ENCODE data around the gene PLCB2. TPM values are rescaled to one million over a fixed set of nuclear protein-coding genes. Genes with fewer than 3 reads are reported as not detected.

Gene PLCB2
- total and polyA plus RNA-seq, 2 experiments from 2014 or later = 9.5 to 13.8 TPM

DNA sequence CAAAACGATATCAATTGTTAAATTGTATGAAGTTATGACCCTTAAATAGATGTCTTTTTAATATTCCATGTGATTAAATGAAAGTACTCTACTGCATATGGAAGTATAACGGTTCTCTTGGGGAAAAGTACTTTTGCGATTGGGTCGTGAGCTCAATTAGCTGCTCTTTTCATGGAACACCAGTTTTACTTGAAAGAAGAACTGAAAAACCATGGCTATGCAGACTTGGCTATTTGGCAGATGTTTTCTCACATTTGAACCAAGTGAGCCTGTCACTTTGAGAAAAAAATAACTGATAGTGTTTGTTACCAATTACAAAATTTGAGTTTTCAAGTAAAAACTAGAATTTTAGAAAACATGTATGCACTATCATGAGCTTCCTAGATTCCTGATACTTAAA lies 9.8 kb upstream of the PLCB2 start:
- Histone ChIP-seq H3K36me3 (ENCODE audit: insufficient read depth) (no peaks in the 10 kb centered on the region), H2AFZ (no peak overlapping the region), H3K9me2 (ENCODE audit: insufficient read depth) (0 out of 2 replicates have a peak, but pooled peaks cover 8% of the 10 kb centered on the region), H3K79me2 (replicated peaks; ENCODE audit: insufficient read depth) (no peaks in the 10 kb centered on the region), H3F3A (replicated peaks; ENCODE audit: low read depth) (0 out of 2 replicates have a peak, but pooled peaks cover 3% of the 10 kb centered on the region), H3K27ac (ENCODE audit: low read depth) (no peak overlapping the region), H3K27me3 (ENCODE audit: insufficient read depth) (peaks cover 15% of the 10 kb centered on the region), H3K4me2 (no peak overlapping the region), H3K4me1 (ENCODE audit: insufficient read depth) (peaks cover 13% of the 10 kb centered on the region), H3K4me3 (no peak overlapping the region), H4K20me1 (replicated peaks; ENCODE audit: insufficient read depth) (no peaks in the 10 kb centered on the region)
- H3K27me3 Mint-ChIP-seq (ENCODE audit: insufficient read depth, low read depth, poor library complexity) = peaks cover 19% of the 10 kb centered on the region
- no peak for TF ChIP-seq EZH2phosphoT487 (IDR thresholded peaks at IDR 0.05; ENCODE audit: unreplicated experiment)
- H3K36me3 Mint-ChIP-seq (ENCODE audit: low read depth) = no peaks in the 10 kb centered on the region
- no peak overlapping the region for H3K4me3 Mint-ChIP-seq
- H3K4me1 Mint-ChIP-seq = peaks cover 19% of the 10 kb centered on the region
- ATAC-seq = no peak
- no peak overlapping the region for H3K27ac Mint-ChIP-seq
- no peak for DNase-seq (ENCODE audit: low spot score)
- H3K9me3 Mint-ChIP-seq = no peaks in the 10 kb centered on the region; the same call in 2 of the 3 replicates

DNA sequence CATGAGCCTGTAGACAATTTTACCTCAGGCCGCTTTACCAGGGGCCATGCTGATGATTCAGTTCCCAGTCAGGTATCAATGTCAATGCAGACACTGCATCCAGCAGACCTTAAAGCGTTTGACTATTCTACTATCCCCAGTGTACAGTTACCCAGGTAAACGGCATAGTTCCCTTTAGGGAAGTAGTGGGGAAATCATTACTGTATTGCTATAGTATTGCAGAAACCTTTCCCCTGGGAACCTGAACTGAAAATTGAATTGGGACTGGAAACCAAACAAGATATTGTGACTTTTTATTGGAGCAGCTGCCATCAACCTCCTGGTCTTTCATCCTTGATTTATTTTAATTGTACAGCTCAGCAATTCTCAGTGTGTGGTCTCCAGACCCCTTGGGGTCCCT lies 9.2 kb upstream of the PLCB2 start:
- no peak for TF ChIP-seq EZH2phosphoT487 (IDR thresholded peaks at IDR 0.05; ENCODE audit: unreplicated experiment)
- TF ChIP-seq, protein P1, sequence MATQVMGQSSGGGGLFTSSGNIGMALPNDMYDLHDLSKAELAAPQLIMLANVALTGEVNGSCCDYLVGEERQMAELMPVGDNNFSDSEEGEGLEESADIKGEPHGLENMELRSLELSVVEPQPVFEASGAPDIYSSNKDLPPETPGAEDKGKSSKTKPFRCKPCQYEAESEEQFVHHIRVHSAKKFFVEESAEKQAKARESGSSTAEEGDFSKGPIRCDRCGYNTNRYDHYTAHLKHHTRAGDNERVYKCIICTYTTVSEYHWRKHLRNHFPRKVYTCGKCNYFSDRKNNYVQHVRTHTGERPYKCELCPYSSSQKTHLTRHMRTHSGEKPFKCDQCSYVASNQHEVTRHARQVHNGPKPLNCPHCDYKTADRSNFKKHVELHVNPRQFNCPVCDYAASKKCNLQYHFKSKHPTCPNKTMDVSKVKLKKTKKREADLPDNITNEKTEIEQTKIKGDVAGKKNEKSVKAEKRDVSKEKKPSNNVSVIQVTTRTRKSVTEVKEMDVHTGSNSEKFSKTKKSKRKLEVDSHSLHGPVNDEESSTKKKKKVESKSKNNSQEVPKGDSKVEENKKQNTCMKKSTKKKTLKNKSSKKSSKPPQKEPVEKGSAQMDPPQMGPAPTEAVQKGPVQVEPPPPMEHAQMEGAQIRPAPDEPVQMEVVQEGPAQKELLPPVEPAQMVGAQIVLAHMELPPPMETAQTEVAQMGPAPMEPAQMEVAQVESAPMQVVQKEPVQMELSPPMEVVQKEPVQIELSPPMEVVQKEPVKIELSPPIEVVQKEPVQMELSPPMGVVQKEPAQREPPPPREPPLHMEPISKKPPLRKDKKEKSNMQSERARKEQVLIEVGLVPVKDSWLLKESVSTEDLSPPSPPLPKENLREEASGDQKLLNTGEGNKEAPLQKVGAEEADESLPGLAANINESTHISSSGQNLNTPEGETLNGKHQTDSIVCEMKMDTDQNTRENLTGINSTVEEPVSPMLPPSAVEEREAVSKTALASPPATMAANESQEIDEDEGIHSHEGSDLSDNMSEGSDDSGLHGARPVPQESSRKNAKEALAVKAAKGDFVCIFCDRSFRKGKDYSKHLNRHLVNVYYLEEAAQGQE (IDR thresholded peaks at IDR 0.05; ENCODE audit: unreplicated experiment) = no peak
- TF ChIP-seq JUNB (IDR thresholded peaks at IDR 0.05; ENCODE audit: unreplicated experiment) = no peak
- TF ChIP-seq CREB1 (CRISPR knock-in tag; IDR thresholded peaks at IDR 0.05; ENCODE audit: low read depth) = no peak
- DNase-seq (ENCODE audit: low spot score) = no peak
- no peak overlapping the region for H3K27ac Mint-ChIP-seq
- no peak overlapping the region for H3K4me3 ChIP-seq
- peaks cover 12% of the 10 kb centered on the region for H3K4me1 Mint-ChIP-seq
- H3K9me2 ChIP-seq (ENCODE audit: insufficient read depth) = 0 out of 2 replicates have a peak, but pooled peaks cover 8% of the 10 kb centered on the region
- H3K4me1 ChIP-seq (ENCODE audit: insufficient read depth) = peaks cover 6% of the 10 kb centered on the region
- peaks cover 8% of the 10 kb centered on the region for H3K27me3 ChIP-seq (ENCODE audit: insufficient read depth)
- no peaks in the 10 kb centered on the region for H4K20me1 ChIP-seq (replicated peaks; ENCODE audit: insufficient read depth)
- no peak for ATAC-seq
- no peak overlapping the region for H2AFZ ChIP-seq
- H3K27me3 Mint-ChIP-seq (ENCODE audit: insufficient read depth, low read depth, poor library complexity) = peaks cover 12% of the 10 kb centered on the region
- H3K27ac ChIP-seq (ENCODE audit: low read depth) = no peak overlapping the region
- no peaks in the 10 kb centered on the region for H3K36me3 Mint-ChIP-seq (ENCODE audit: low read depth)
- no peaks in the 10 kb centered on the region for H3K79me2 ChIP-seq (replicated peaks; ENCODE audit: insufficient read depth)
- no peak overlapping the region for H3K4me3 Mint-ChIP-seq
- H3K4me2 ChIP-seq = no peak overlapping the region
- no peaks in the 10 kb centered on the region for H3F3A ChIP-seq (replicated peaks; ENCODE audit: low read depth)
- no peaks in the 10 kb centered on the region; the same call in 2 of the 3 replicates for H3K9me3 Mint-ChIP-seq
- H3K36me3 ChIP-seq (ENCODE audit: insufficient read depth) = no peaks in the 10 kb centered on the region

DNA sequence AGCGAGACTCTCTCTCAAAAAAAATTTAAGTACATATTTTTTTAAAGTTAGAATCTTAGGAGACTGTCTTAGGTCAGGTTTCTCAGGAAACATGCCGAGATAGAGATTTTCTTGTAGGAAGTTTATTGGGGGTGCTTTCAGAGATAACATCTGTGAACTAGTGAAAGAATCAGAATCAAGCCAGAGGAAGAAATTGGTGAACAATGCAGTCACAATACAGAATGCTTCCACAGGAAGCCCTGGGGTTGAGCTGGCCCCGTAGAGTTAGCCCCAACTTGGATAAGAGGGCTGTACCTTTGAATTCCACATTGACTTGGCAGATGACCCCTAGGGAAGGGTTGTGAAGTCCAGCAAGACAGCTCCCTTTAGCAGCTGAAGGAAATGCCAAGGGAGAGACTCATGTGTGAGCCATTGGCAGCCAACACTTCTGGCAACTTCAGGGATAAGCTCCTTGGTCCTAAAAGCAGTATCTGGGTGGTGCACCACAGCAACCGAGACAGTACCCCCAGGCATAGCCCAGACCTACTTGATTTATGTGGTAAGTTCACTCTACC lies 7.1 kb upstream of the PLCB2 start:
- no peak overlapping the region for H3K27ac ChIP-seq (ENCODE audit: low read depth)
- no peak overlapping the region for H2AFZ ChIP-seq
- no peaks in the 10 kb centered on the region for H3K9me3 Mint-ChIP-seq
- peaks cover 3% of the 10 kb centered on the region; the same call in 1 of the 2 replicates for H3K27me3 ChIP-seq (ENCODE audit: insufficient read depth)
- no peak overlapping the region for H3K4me2 ChIP-seq
- 0 out of 2 replicates have a peak, but pooled peaks cover 8% of the 10 kb centered on the region for H3K9me2 ChIP-seq (ENCODE audit: insufficient read depth)
- H3K27me3 Mint-ChIP-seq (ENCODE audit: insufficient read depth, low read depth, poor library complexity) = peaks cover 1% of the 10 kb centered on the region
- H3F3A ChIP-seq (replicated peaks; ENCODE audit: low read depth) = no peaks in the 10 kb centered on the region
- no peak for DNase-seq (ENCODE audit: low spot score)
- no peaks in the 10 kb centered on the region for H3K79me2 ChIP-seq (replicated peaks; ENCODE audit: insufficient read depth)
- peaks cover under 1% of the 10 kb centered on the region; the same call in 1 of the 2 replicates for H3K4me1 ChIP-seq (ENCODE audit: insufficient read depth)
- H3K4me1 Mint-ChIP-seq = peaks cover 3% of the 10 kb centered on the region
- H4K20me1 ChIP-seq (replicated peaks; ENCODE audit: insufficient read depth) = no peaks in the 10 kb centered on the region
- H3K4me3 Mint-ChIP-seq = no peak overlapping the region
- no peak for ATAC-seq
- no peaks in the 10 kb centered on the region for H3K36me3 Mint-ChIP-seq (ENCODE audit: low read depth)
- no peak overlapping the region for H3K4me3 ChIP-seq
- H3K27ac Mint-ChIP-seq = no peak overlapping the region
- H3K36me3 ChIP-seq (ENCODE audit: insufficient read depth) = no peaks in the 10 kb centered on the region
- TF ChIP-seq, protein P2, sequence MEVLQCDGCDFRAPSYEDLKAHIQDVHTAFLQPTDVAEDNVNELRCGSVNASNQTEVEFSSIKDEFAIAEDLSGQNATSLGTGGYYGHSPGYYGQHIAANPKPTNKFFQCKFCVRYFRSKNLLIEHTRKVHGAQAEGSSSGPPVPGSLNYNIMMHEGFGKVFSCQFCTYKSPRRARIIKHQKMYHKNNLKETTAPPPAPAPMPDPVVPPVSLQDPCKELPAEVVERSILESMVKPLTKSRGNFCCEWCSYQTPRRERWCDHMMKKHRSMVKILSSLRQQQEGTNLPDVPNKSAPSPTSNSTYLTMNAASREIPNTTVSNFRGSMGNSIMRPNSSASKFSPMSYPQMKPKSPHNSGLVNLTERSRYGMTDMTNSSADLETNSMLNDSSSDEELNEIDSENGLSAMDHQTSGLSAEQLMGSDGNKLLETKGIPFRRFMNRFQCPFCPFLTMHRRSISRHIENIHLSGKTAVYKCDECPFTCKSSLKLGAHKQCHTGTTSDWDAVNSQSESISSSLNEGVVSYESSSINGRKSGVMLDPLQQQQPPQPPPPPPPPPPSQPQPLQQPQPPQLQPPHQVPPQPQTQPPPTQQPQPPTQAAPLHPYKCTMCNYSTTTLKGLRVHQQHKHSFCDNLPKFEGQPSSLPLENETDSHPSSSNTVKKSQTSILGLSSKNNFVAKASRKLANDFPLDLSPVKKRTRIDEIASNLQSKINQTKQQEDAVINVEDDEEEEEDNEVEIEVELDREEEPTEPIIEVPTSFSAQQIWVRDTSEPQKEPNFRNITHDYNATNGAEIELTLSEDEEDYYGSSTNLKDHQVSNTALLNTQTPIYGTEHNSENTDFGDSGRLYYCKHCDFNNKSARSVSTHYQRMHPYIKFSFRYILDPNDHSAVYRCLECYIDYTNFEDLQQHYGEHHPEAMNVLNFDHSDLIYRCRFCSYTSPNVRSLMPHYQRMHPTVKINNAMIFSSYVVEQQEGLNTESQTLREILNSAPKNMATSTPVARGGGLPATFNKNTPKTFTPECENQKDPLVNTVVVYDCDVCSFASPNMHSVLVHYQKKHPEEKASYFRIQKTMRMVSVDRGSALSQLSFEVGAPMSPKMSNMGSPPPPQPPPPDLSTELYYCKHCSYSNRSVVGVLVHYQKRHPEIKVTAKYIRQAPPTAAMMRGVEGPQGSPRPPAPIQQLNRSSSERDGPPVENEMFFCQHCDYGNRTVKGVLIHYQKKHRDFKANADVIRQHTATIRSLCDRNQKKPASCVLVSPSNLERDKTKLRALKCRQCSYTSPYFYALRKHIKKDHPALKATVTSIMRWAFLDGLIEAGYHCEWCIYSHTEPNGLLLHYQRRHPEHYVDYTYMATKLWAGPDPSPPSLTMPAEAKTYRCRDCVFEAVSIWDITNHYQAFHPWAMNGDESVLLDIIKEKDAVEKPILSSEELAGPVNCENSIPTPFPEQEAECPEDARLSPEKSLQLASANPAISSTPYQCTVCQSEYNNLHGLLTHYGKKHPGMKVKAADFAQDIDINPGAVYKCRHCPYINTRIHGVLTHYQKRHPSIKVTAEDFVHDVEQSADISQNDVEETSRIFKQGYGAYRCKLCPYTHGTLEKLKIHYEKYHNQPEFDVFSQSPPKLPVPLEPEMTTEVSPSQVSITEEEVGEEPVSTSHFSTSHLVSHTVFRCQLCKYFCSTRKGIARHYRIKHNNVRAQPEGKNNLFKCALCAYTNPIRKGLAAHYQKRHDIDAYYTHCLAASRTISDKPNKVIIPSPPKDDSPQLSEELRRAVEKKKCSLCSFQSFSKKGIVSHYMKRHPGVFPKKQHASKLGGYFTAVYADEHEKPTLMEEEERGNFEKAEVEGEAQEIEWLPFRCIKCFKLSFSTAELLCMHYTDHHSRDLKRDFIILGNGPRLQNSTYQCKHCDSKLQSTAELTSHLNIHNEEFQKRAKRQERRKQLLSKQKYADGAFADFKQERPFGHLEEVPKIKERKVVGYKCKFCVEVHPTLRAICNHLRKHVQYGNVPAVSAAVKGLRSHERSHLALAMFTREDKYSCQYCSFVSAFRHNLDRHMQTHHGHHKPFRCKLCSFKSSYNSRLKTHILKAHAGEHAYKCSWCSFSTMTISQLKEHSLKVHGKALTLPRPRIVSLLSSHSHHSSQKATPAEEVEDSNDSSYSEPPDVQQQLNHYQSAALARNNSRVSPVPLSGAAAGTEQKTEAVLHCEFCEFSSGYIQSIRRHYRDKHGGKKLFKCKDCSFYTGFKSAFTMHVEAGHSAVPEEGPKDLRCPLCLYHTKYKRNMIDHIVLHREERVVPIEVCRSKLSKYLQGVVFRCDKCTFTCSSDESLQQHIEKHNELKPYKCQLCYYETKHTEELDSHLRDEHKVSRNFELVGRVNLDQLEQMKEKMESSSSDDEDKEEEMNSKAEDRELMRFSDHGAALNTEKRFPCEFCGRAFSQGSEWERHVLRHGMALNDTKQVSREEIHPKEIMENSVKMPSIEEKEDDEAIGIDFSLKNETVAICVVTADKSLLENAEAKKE (CRISPR knock-in tag; IDR thresholded peaks at IDR 0.05) = no peak

All from GM23338 (cell line).